ENCODE measurements around the gene WFDC8.
A peak's percentile ranks its signal among the peaks of the same experiment; 100 is the strongest.
"Not testable (repeated sequence)": the region's sequence is repeated elsewhere in the genome, so short reads cannot be mapped to it uniquely, and the experiment has no call there.

Gene WFDC8

GRCh38 chr20:45579184-45579583 is at the start of gene WFDC8:
Gene WFDC8 (minus strand): TSS chr20:45579284. CDS start chr20:45579247, 37 bp downstream.
- DNase-seq (ENCODE audit: low read depth in 2 of 2) = no peak

- DNase-seq (ENCODE audit: low read depth in 2 of 2) = no peak
Observed at GRCh38 chr20:45626540-45626939, 47.5 kb upstream of the WFDC8 start.

GRCh38 chr20:45621593-45621992 is 42.5 kb upstream of the WFDC8 start:
- DNase-seq (ENCODE audit: low read depth in 2 of 2) = no peak

- DNase-seq (ENCODE audit: low read depth in 2 of 2) = no peak
Observed at GRCh38 chr20:45617591-45617990, 38.5 kb upstream of the WFDC8 start.

- no peak for DNase-seq (ENCODE audit: low read depth in 2 of 2)
Observed at GRCh38 chr20:45612314-45612713, 33.2 kb upstream of the WFDC8 start.

- DNase-seq (ENCODE audit: low read depth in 2 of 2) = peak; percentile 37 to 60
Observed at GRCh38 chr20:45611054-45611453, 32.0 kb upstream of the WFDC8 start.

- DNase-seq (ENCODE audit: low read depth in 2 of 2) = no peak
Observed at GRCh38 chr20:45607810-45608209, 28.7 kb upstream of the WFDC8 start.

- no peak for DNase-seq (ENCODE audit: low read depth in 2 of 2)
Observed at GRCh38 chr20:45595235-45595634, 16.2 kb upstream of the WFDC8 start.

GRCh38 chr20:45593498-45593897 is 14.4 kb upstream of the WFDC8 start:
- no peak for DNase-seq (ENCODE audit: low read depth in 2 of 2)

- DNase-seq (ENCODE audit: low read depth in 2 of 2) = peak in 1 of 2 donors; percentile 18
Observed at GRCh38 chr20:45592574-45593189, 13.6 kb upstream of the WFDC8 start.

GRCh38 chr20:45589725-45590124 is 10.6 kb upstream of the WFDC8 start:
- DNase-seq (ENCODE audit: low read depth in 2 of 2) = no peak

- DNase-seq (ENCODE audit: low read depth in 2 of 2) = no peak
Observed at GRCh38 chr20:45588800-45589199, 9.7 kb upstream of the WFDC8 start.

- not testable (repeated sequence) for DNase-seq (ENCODE audit: low read depth in 2 of 2)
Observed at GRCh38 chr20:45585986-45586385, 6.9 kb upstream of the WFDC8 start.

- not testable (repeated sequence) for DNase-seq (ENCODE audit: low read depth in 2 of 2)
Observed at GRCh38 chr20:45584294-45584693, 5.2 kb upstream of the WFDC8 start.

- DNase-seq (ENCODE audit: low read depth in 2 of 2) = no peak
Observed at GRCh38 chr20:45583502-45583901, 4.4 kb upstream of the WFDC8 start.

- DNase-seq (ENCODE audit: low read depth in 2 of 2) = no peak
Observed at GRCh38 chr20:45581702-45582101, 2.6 kb upstream of the WFDC8 start.

GRCh38 chr20:45578231-45578630 is 853 bp downstream of the WFDC8 start:
- no peak for DNase-seq (ENCODE audit: low read depth in 2 of 2)

- no peak for DNase-seq (ENCODE audit: low read depth in 2 of 2)
Observed at GRCh38 chr20:45576995-45577394, 2.1 kb downstream of the WFDC8 start.

- no peak for DNase-seq (ENCODE audit: low read depth in 2 of 2)
Observed at GRCh38 chr20:45575931-45576330, 3.2 kb downstream of the WFDC8 start.

- DNase-seq (ENCODE audit: low read depth in 2 of 2) = not testable (repeated sequence)
Observed at GRCh38 chr20:45569650-45570049, 9.4 kb downstream of the WFDC8 start.

GRCh38 chr20:45564760-45565276 is 14.3 kb downstream of the WFDC8 start:
- DNase-seq (ENCODE audit: low read depth in 2 of 2) = no peak

GRCh38 chr20:45555198-45555597 is 23.9 kb downstream of the WFDC8 start:
- DNase-seq (ENCODE audit: low read depth in 2 of 2) = no peak

- no peak for DNase-seq (ENCODE audit: low read depth in 2 of 2)
Observed at GRCh38 chr20:45552456-45552855, 26.6 kb downstream of the WFDC8 start.

GRCh38 chr20:45550765-45551164 is 28.3 kb downstream of the WFDC8 start:
- no peak for DNase-seq (ENCODE audit: low read depth in 2 of 2)
